Ishikawa (cell line): ENCODE data around the gene NFIB.

ENCODE experiments used
- CEBPB ChIP-seq: IDR thresholded peaks from 2 replicates; pipeline ENCODE4 v1.6.1; 2012
- CREB1 ChIP-seq: IDR thresholded peaks from 2 replicates; pipeline ENCODE4 v1.6.1; 2012; ENCODE audit warnings: low read depth
- EGR1 ChIP-seq: IDR thresholded peaks from 2 replicates; pipeline ENCODE4 v1.6.1; 2012
- EP300 ChIP-seq: IDR thresholded peaks from 2 replicates; pipeline ENCODE4 v1.6.1; 2012; ENCODE audit warnings: borderline replicate concordance
- FOXM1 ChIP-seq: IDR thresholded peaks from 2 replicates; pipeline ENCODE4 v1.6.1; 2012; ENCODE audit warnings: low read depth, borderline replicate concordance
- NFIC ChIP-seq: IDR thresholded peaks from 2 replicates; pipeline ENCODE4 v1.6.1; 2012
- RAD21 ChIP-seq: IDR thresholded peaks from 2 replicates; pipeline ENCODE4 v1.6.1; 2012; ENCODE audit warnings: low read depth
- TAF1 ChIP-seq: IDR thresholded peaks from 2 replicates; pipeline ENCODE4 v1.6.1; 2012; ENCODE audit warnings: low read depth, mild to moderate bottlenecking
- TCF12 ChIP-seq: IDR thresholded peaks from 2 replicates; pipeline ENCODE4 v1.6.1; 2012; ENCODE audit warnings: low read depth
- TEAD4 ChIP-seq: IDR thresholded peaks from 2 replicates; pipeline ENCODE4 v1.6.1; 2012
- YY1 ChIP-seq: IDR thresholded peaks from 2 replicates; pipeline ENCODE4 v1.6.1; 2012; ENCODE audit warnings: low read depth
- ZBTB7A ChIP-seq: IDR thresholded peaks from 2 replicates; pipeline ENCODE4 v1.6.1; 2012; ENCODE audit warnings: low read depth
- TF ChIP-seq, protein P1 (sequence below): IDR thresholded peaks from 2 replicates; pipeline ENCODE4 v1.6.1; 2012
- TF ChIP-seq, protein P2 (sequence below): IDR thresholded peaks from 2 replicates; pipeline ENCODE4 v1.6.1; 2012
- TF ChIP-seq, protein P3 (sequence below): IDR thresholded peaks from 2 replicates; pipeline ENCODE4 v1.6.1; 2012; ENCODE audit warnings: low read depth, mild to moderate bottlenecking

Gene NFIB

GRCh38 chr9:14147738-14148137 is 166.2 kb downstream of the NFIB start:
- TF ChIP-seq TCF12 = no peak
- TF ChIP-seq, protein P1, sequence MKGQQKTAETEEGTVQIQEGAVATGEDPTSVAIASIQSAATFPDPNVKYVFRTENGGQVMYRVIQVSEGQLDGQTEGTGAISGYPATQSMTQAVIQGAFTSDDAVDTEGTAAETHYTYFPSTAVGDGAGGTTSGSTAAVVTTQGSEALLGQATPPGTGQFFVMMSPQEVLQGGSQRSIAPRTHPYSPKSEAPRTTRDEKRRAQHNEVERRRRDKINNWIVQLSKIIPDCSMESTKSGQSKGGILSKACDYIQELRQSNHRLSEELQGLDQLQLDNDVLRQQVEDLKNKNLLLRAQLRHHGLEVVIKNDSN = no peak
- TF ChIP-seq RAD21 = no peak
- no peak for TF ChIP-seq TEAD4
- TF ChIP-seq TAF1 = no peak
- no peak for TF ChIP-seq EP300

GRCh38 chr9:14146201-14146874 is 167.6 kb downstream of the NFIB start:
- TF ChIP-seq CREB1 (no peak), TCF12 (no peak), NFIC (no peak), ZBTB7A (no peak), CEBPB (no peak), TEAD4 (no peak), EP300 (no peak), RAD21 (no peak), EGR1 (no peak), FOXM1 (no peak)
- TF ChIP-seq, protein P2, sequence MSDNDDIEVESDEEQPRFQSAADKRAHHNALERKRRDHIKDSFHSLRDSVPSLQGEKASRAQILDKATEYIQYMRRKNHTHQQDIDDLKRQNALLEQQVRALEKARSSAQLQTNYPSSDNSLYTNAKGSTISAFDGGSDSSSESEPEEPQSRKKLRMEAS = no peak
- TF ChIP-seq, protein P1 = no peak

GRCh38 chr9:14144215-14144614 is 169.7 kb downstream of the NFIB start:
- no peak for TF ChIP-seq YY1
- no peak for TF ChIP-seq TEAD4
- TF ChIP-seq TAF1 = no peak
- no peak for TF ChIP-seq RAD21
- TF ChIP-seq NFIC = no peak
- TF ChIP-seq FOXM1 = no peak
- no peak for TF ChIP-seq TCF12
- no peak for TF ChIP-seq CEBPB

- TF ChIP-seq CREB1 (no peak), EP300 (no peak)
Observed at GRCh38 chr9:14141699-14142098, 172.2 kb downstream of the NFIB start.

DNA sequence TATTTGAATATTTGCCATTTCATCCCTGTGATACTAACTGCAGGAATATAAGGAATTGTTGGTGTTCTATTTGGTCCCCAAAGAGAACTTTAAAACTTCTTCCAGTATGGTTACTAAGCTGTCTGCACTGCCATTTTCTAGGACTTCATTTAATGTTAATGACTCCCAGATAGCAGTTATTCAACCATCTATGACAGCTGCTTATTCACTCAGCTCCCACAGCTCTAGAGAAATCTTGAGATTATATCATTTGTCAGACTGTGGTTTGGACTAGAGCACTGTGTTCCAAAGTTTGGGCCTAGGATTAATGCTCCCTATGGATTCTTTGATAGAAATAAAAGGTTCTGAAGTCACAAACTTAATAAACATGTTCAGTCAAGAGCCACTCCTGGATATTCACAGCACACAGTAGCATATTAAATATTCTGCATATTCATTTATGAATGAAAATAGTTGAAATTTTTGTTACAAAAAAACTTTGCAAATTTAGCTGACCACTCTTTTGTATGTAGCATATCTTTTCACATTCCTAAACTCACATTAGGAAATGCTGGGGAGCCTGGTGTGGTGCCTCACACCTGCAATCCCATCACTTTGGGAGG is 173.7 kb downstream of the NFIB start:
- TF ChIP-seq FOXM1 (no peak), CEBPB (no peak), TCF12 (no peak)

- TF ChIP-seq FOXM1 (no peak), CEBPB (no peak), TAF1 (no peak), NFIC (no peak), EGR1 (no peak), ZBTB7A (no peak), RAD21 (no peak), CREB1 (no peak), EP300 (no peak), YY1 (no peak), TEAD4 (no peak), TCF12 (no peak)
- TF ChIP-seq, protein P3, sequence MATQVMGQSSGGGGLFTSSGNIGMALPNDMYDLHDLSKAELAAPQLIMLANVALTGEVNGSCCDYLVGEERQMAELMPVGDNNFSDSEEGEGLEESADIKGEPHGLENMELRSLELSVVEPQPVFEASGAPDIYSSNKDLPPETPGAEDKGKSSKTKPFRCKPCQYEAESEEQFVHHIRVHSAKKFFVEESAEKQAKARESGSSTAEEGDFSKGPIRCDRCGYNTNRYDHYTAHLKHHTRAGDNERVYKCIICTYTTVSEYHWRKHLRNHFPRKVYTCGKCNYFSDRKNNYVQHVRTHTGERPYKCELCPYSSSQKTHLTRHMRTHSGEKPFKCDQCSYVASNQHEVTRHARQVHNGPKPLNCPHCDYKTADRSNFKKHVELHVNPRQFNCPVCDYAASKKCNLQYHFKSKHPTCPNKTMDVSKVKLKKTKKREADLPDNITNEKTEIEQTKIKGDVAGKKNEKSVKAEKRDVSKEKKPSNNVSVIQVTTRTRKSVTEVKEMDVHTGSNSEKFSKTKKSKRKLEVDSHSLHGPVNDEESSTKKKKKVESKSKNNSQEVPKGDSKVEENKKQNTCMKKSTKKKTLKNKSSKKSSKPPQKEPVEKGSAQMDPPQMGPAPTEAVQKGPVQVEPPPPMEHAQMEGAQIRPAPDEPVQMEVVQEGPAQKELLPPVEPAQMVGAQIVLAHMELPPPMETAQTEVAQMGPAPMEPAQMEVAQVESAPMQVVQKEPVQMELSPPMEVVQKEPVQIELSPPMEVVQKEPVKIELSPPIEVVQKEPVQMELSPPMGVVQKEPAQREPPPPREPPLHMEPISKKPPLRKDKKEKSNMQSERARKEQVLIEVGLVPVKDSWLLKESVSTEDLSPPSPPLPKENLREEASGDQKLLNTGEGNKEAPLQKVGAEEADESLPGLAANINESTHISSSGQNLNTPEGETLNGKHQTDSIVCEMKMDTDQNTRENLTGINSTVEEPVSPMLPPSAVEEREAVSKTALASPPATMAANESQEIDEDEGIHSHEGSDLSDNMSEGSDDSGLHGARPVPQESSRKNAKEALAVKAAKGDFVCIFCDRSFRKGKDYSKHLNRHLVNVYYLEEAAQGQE = no peak
- TF ChIP-seq, protein P1 = no peak
- TF ChIP-seq, protein P2 = no peak
Observed at GRCh38 chr9:14139287-14139686, 174.7 kb downstream of the NFIB start.

GRCh38 chr9:14136646-14137370 is 177.1 kb downstream of the NFIB start:
- TF ChIP-seq ZBTB7A = no peak
- no peak for TF ChIP-seq TEAD4
- TF ChIP-seq FOXM1 = no peak
- no peak for TF ChIP-seq EGR1
- TF ChIP-seq, protein P3 = no peak
- no peak for TF ChIP-seq YY1
- TF ChIP-seq, protein P2 = no peak
- no peak for TF ChIP-seq NFIC
- TF ChIP-seq RAD21 = no peak
- no peak for TF ChIP-seq TAF1
